ENCODE results near the gene RCSD1. TPM values are rescaled to one million over a fixed set of nuclear protein-coding genes. Genes with fewer than 3 reads are reported as not detected.

RCSD1 gene, protein sequence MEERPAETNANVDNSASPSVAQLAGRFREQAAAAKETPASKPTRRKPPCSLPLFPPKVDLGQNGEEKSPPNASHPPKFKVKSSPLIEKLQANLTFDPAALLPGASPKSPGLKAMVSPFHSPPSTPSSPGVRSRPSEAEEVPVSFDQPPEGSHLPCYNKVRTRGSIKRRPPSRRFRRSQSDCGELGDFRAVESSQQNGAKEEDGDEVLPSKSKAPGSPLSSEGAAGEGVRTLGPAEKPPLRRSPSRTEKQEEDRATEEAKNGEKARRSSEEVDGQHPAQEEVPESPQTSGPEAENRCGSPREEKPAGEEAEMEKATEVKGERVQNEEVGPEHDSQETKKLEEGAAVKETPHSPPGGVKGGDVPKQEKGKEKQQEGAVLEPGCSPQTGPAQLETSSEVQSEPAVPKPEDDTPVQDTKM
- 45.9 TPM for total RNA-seq

- peak within 1 kb of the TSS; percentile 91 to 97 (median 93) for H3K9ac ChIP-seq (ENCODE audit: low read depth in 1 of 3, low read length in 3 of 3)
- H3K4me1 ChIP-seq (ENCODE audit: control insufficient read depth in 3 of 3, insufficient read depth in 3 of 3, low read length in 3 of 3): peaks cover 45 to 72% (median 60%) of the 10 kb centered on the region in 3 donors
- peak within 1 kb of the TSS; percentile 87 to 93 (median 88) for H3K4me3 ChIP-seq (ENCODE audit: low read length in 3 of 3)
- no peaks in the 10 kb centered on the region for H3K27me3 ChIP-seq (ENCODE audit: control insufficient read depth in 3 of 3, insufficient read depth in 3 of 3, low read length in 3 of 3)
- no peaks in the 10 kb centered on the region for H3K36me3 ChIP-seq (ENCODE audit: control insufficient read depth in 3 of 3, insufficient read depth in 3 of 3, low read length in 3 of 3)
- H3K9me3 ChIP-seq (ENCODE audit: control insufficient read depth in 3 of 3, low read length in 3 of 3): no peaks in the 10 kb centered on the region
- peak within 1 kb of the TSS; percentile 95 for H3K27ac ChIP-seq (ENCODE audit: low read depth, low read length)
Measured at GRCh38 chr1:167629681-167630567, at the start of gene RCSD1. TSS of gene RCSD1 (plus strand) at chr1:167630232. CDS start at chr1:167630424, 192 bp downstream.

GRCh38 chr1:167582064-167582463 is 48.0 kb upstream of the RCSD1 start:
- Histone ChIP-seq H3K27me3 (ENCODE audit: control insufficient read depth in 3 of 3, insufficient read depth in 3 of 3, low read length in 3 of 3) (no peaks in the 10 kb centered on the region), H3K4me3 (ENCODE audit: low read length in 3 of 3) (no peak overlapping the region), H3K9ac (ENCODE audit: low read depth in 1 of 3, low read length in 3 of 3) (no peak overlapping the region), H3K36me3 (ENCODE audit: control insufficient read depth in 3 of 3, insufficient read depth in 3 of 3, low read length in 3 of 3) (no peaks in the 10 kb centered on the region), H3K27ac (ENCODE audit: low read depth, low read length) (no peak overlapping the region), H3K9me3 (ENCODE audit: control insufficient read depth in 3 of 3, low read length in 3 of 3) (no peaks in the 10 kb centered on the region), H3K4me1 (ENCODE audit: control insufficient read depth in 3 of 3, insufficient read depth in 3 of 3, low read length in 3 of 3) (no peaks in the 10 kb centered on the region)

DNA sequence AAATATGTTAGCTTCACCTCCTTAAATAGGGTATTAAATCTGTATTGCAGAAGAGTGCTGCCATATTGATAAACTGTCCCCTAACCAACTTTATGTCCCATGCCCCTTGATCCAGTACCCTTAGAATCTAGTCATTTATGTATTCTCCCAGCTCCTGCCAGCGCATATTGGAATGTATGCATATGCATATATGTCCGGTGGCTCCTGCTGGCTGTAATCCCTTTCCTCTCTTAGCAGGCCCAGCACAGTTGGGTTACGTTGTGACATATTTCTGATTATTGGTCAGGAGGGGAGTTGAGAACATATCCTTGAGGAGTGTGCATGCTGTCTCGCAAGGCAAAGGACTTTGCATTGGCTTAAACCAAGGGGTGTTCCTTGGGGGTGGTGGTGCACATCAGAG is 47.3 kb upstream of the RCSD1 start:
- Histone ChIP-seq H3K9me3 (ENCODE audit: control insufficient read depth in 3 of 3, low read length in 3 of 3) (no peaks in the 10 kb centered on the region), H3K4me3 (ENCODE audit: low read length in 3 of 3) (no peak overlapping the region), H3K27ac (ENCODE audit: low read depth, low read length) (no peak overlapping the region), H3K4me1 (ENCODE audit: control insufficient read depth in 3 of 3, insufficient read depth in 3 of 3, low read length in 3 of 3) (no peaks in the 10 kb centered on the region), H3K36me3 (ENCODE audit: control insufficient read depth in 3 of 3, insufficient read depth in 3 of 3, low read length in 3 of 3) (no peaks in the 10 kb centered on the region), H3K9ac (ENCODE audit: low read depth in 1 of 3, low read length in 3 of 3) (no peak overlapping the region), H3K27me3 (ENCODE audit: control insufficient read depth in 3 of 3, insufficient read depth in 3 of 3, low read length in 3 of 3) (no peaks in the 10 kb centered on the region)

- Histone ChIP-seq H3K9me3 (ENCODE audit: control insufficient read depth in 3 of 3, low read length in 3 of 3) (no peaks in the 10 kb centered on the region), H3K4me3 (ENCODE audit: low read length in 3 of 3) (no peak overlapping the region), H3K27me3 (ENCODE audit: control insufficient read depth in 3 of 3, insufficient read depth in 3 of 3, low read length in 3 of 3) (no peaks in the 10 kb centered on the region), H3K36me3 (ENCODE audit: control insufficient read depth in 3 of 3, insufficient read depth in 3 of 3, low read length in 3 of 3) (no peaks in the 10 kb centered on the region), H3K4me1 (ENCODE audit: control insufficient read depth in 3 of 3, insufficient read depth in 3 of 3, low read length in 3 of 3) (no peaks in the 10 kb centered on the region), H3K27ac (ENCODE audit: low read depth, low read length) (no peak overlapping the region), H3K9ac (ENCODE audit: low read depth in 1 of 3, low read length in 3 of 3) (no peak overlapping the region)
Measured at GRCh38 chr1:167584581-167584980, 45.5 kb upstream of the RCSD1 start.

DNA sequence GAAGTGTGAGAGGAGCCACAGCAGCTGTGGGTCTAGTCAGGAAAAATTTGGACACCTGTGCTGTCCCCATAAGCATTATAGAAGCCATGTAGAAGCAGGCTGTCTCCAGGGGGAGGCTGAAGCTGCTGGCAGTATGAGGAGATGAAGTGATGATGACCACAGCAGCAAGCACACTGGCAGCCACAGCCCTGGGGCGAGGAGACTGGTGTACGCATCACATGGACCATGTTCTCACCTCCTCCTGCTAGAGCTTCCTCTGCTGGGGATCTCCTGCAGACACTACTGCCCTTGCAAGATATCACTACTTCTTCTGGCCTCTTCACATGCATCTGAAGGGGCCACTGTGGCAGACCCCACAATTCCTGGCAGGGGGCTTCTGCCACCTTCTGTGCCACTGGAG is 42.7 kb upstream of the RCSD1 start:
- Histone ChIP-seq H3K4me1 (ENCODE audit: control insufficient read depth in 3 of 3, insufficient read depth in 3 of 3, low read length in 3 of 3) (no peaks in the 10 kb centered on the region), H3K9me3 (ENCODE audit: control insufficient read depth in 3 of 3, low read length in 3 of 3) (no peaks in the 10 kb centered on the region)

DNA sequence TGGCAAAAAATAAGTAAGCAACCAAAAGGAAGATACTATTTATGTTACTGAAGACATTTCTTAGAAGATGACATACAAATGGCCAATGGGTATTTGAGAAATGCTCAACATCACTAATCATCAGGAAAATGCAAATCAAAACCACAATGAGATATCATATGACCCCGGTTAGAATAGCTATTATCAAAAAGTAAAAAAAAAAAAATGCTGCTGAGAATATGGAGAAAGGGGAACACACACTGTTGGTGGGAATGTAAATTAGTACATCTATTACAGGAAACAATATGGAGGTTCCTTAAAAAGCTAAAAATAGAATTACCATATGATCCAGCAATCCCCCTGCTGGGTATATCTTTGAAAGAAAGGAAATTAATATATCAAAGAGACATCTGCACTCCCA is 42.2 kb upstream of the RCSD1 start:
- no peak overlapping the region for H3K9ac ChIP-seq (ENCODE audit: low read depth in 1 of 3, low read length in 3 of 3)
- no peaks in the 10 kb centered on the region for H3K36me3 ChIP-seq (ENCODE audit: control insufficient read depth in 3 of 3, insufficient read depth in 3 of 3, low read length in 3 of 3)
- no peaks in the 10 kb centered on the region for H3K9me3 ChIP-seq (ENCODE audit: control insufficient read depth in 3 of 3, low read length in 3 of 3)
- no peaks in the 10 kb centered on the region for H3K4me1 ChIP-seq (ENCODE audit: control insufficient read depth in 3 of 3, insufficient read depth in 3 of 3, low read length in 3 of 3)
- no peak overlapping the region for H3K27ac ChIP-seq (ENCODE audit: low read depth, low read length)
- H3K27me3 ChIP-seq (ENCODE audit: control insufficient read depth in 3 of 3, insufficient read depth in 3 of 3, low read length in 3 of 3): no peaks in the 10 kb centered on the region
- no peak overlapping the region for H3K4me3 ChIP-seq (ENCODE audit: low read length in 3 of 3)

More for the DNA sequence above, 42.7 kb upstream of the RCSD1 start:
- Histone ChIP-seq H3K27ac (ENCODE audit: low read depth, low read length) (no peak overlapping the region), H3K9ac (ENCODE audit: low read depth in 1 of 3, low read length in 3 of 3) (no peak overlapping the region), H3K4me3 (ENCODE audit: low read length in 3 of 3) (no peak overlapping the region), H3K36me3 (ENCODE audit: control insufficient read depth in 3 of 3, insufficient read depth in 3 of 3, low read length in 3 of 3) (no peaks in the 10 kb centered on the region), H3K27me3 (ENCODE audit: control insufficient read depth in 3 of 3, insufficient read depth in 3 of 3, low read length in 3 of 3) (no peaks in the 10 kb centered on the region)

- Histone ChIP-seq H3K27me3 (ENCODE audit: control insufficient read depth in 3 of 3, insufficient read depth in 3 of 3, low read length in 3 of 3) (no peaks in the 10 kb centered on the region), H3K9me3 (ENCODE audit: control insufficient read depth in 3 of 3, low read length in 3 of 3) (no peaks in the 10 kb centered on the region), H3K9ac (ENCODE audit: low read depth in 1 of 3, low read length in 3 of 3) (no peak overlapping the region), H3K4me1 (ENCODE audit: control insufficient read depth in 3 of 3, insufficient read depth in 3 of 3, low read length in 3 of 3) (no peaks in the 10 kb centered on the region), H3K27ac (ENCODE audit: low read depth, low read length) (no peak overlapping the region), H3K4me3 (ENCODE audit: low read length in 3 of 3) (no peak overlapping the region), H3K36me3 (ENCODE audit: control insufficient read depth in 3 of 3, insufficient read depth in 3 of 3, low read length in 3 of 3) (no peaks in the 10 kb centered on the region)
Measured at GRCh38 chr1:167588361-167588760, 41.7 kb upstream of the RCSD1 start.

DNA sequence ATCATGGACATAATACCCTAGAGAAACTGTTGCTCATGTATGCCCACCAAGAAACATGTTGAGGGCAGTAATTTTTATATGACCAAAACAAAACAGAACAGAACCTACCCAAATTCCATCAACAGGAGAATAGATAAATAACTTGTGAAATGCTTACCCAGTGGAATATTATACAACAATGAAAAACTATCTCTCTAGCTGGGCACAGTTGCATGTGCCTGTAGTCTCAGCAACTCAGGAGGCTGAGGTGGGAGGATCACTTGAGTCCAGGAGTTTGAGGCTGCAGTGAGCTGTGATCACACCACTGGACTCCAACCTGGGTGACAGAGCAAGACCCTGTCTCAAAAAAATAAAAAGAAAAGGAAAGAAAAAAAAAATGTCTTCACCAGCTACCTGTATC is 37.6 kb upstream of the RCSD1 start:
- Histone ChIP-seq H3K9ac (ENCODE audit: low read depth in 1 of 3, low read length in 3 of 3) (no peak overlapping the region), H3K4me1 (ENCODE audit: control insufficient read depth in 3 of 3, insufficient read depth in 3 of 3, low read length in 3 of 3) (no peaks in the 10 kb centered on the region), H3K27me3 (ENCODE audit: control insufficient read depth in 3 of 3, insufficient read depth in 3 of 3, low read length in 3 of 3) (no peaks in the 10 kb centered on the region), H3K36me3 (ENCODE audit: control insufficient read depth in 3 of 3, insufficient read depth in 3 of 3, low read length in 3 of 3) (no peaks in the 10 kb centered on the region), H3K9me3 (ENCODE audit: control insufficient read depth in 3 of 3, low read length in 3 of 3) (no peaks in the 10 kb centered on the region), H3K27ac (ENCODE audit: low read depth, low read length) (no peak overlapping the region), H3K4me3 (ENCODE audit: low read length in 3 of 3) (no peak overlapping the region)

DNA sequence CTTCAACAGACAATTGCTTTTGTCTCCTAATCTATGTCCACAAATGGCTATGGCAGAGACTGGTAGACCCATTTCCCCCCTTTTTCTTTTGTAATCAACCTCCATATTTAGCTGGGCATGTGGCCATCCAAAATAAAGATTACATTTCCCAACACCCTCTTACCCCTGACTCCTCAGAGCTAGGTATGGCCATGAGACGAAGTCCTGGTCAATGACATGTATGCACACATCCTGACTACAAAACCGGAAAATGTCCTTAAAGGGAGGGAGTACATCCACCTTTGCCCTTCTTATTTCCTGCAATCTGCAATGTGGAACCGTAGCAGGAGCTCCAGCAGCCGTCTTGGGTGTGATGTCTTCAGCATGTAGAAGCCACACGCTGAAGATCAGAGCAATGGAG is 36.2 kb upstream of the RCSD1 start:
- no peaks in the 10 kb centered on the region for H3K9me3 ChIP-seq (ENCODE audit: control insufficient read depth in 3 of 3, low read length in 3 of 3)
- H3K4me1 ChIP-seq (ENCODE audit: control insufficient read depth in 3 of 3, insufficient read depth in 3 of 3, low read length in 3 of 3): no peaks in the 10 kb centered on the region
- H3K9ac ChIP-seq (ENCODE audit: low read depth in 1 of 3, low read length in 3 of 3): no peak overlapping the region
- no peak overlapping the region for H3K4me3 ChIP-seq (ENCODE audit: low read length in 3 of 3)
- H3K27me3 ChIP-seq (ENCODE audit: control insufficient read depth in 3 of 3, insufficient read depth in 3 of 3, low read length in 3 of 3): no peaks in the 10 kb centered on the region
- no peak overlapping the region for H3K27ac ChIP-seq (ENCODE audit: low read depth, low read length)
- no peaks in the 10 kb centered on the region for H3K36me3 ChIP-seq (ENCODE audit: control insufficient read depth in 3 of 3, insufficient read depth in 3 of 3, low read length in 3 of 3)

DNA sequence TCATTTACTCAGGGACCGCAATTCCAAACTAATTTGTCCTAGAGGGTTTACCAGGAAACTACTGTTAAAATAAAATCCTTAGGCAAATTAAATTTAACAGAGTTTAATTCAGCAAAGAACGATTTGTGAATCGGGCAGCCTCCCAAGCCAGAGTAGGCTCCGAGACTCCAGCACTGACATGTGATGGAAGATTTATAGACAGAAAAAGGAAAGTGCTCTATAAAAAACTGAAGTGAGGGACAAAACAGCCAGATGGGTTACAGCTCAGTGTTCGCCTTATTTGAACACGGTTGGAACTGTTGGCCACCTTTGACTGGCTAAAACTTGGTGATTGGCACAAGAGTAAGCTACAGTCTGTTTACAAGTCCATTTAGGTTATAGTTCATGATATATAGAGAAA is 35.2 kb upstream of the RCSD1 start:
- Histone ChIP-seq H3K4me1 (ENCODE audit: control insufficient read depth in 3 of 3, insufficient read depth in 3 of 3, low read length in 3 of 3) (peaks cover 0 to 1% (median 0%) of the 10 kb centered on the region in 3 donors), H3K9ac (ENCODE audit: low read depth in 1 of 3, low read length in 3 of 3) (no peak overlapping the region), H3K9me3 (ENCODE audit: control insufficient read depth in 3 of 3, low read length in 3 of 3) (no peaks in the 10 kb centered on the region), H3K4me3 (ENCODE audit: low read length in 3 of 3) (no peak overlapping the region), H3K36me3 (ENCODE audit: control insufficient read depth in 3 of 3, insufficient read depth in 3 of 3, low read length in 3 of 3) (no peaks in the 10 kb centered on the region), H3K27me3 (ENCODE audit: control insufficient read depth in 3 of 3, insufficient read depth in 3 of 3, low read length in 3 of 3) (no peaks in the 10 kb centered on the region), H3K27ac (ENCODE audit: low read depth, low read length) (no peak overlapping the region)

Data from skeletal muscle tissue (tissue), 4 donors.